ENCODE data around the gene CEP120.
"Not testable (repeated sequence)": the region's sequence is repeated elsewhere in the genome, so short reads cannot be mapped to it uniquely, and the experiment has no call there.

Gene CEP120

GRCh38 chr5:123371575-123372179, 51.5 kb downstream of the CEP120 start:
- DNase-seq = peak; percentile 1

- no peak for DNase-seq
Measured at GRCh38 chr5:123369371-123369968, 53.7 kb downstream of the CEP120 start.

GRCh38 chr5:123367739-123368138, 55.5 kb downstream of the CEP120 start:
- DNase-seq = no peak

GRCh38 chr5:123365156-123365555, 58.0 kb downstream of the CEP120 start:
- DNase-seq = no peak

- DNase-seq = no peak
Measured at GRCh38 chr5:123364441-123365155, 58.6 kb downstream of the CEP120 start.

GRCh38 chr5:123360910-123361309, 62.3 kb downstream of the CEP120 start:
- no peak for DNase-seq

GRCh38 chr5:123360201-123360571, 63.0 kb downstream of the CEP120 start:
- no peak for DNase-seq

- no peak for DNase-seq
Measured at GRCh38 chr5:123359454-123360200, 63.6 kb downstream of the CEP120 start.

- no peak for DNase-seq
Measured at GRCh38 chr5:123358751-123359150, 64.5 kb downstream of the CEP120 start.

GRCh38 chr5:123358304-123358703, 64.9 kb downstream of the CEP120 start:
- DNase-seq = no peak

- no peak for DNase-seq
Measured at GRCh38 chr5:123351820-123352219, 71.4 kb downstream of the CEP120 start.

GRCh38 chr5:123351240-123351639, 72.0 kb downstream of the CEP120 start:
- DNase-seq = no peak

- peak; percentile 4 for DNase-seq
Measured at GRCh38 chr5:123350742-123351141, 72.5 kb downstream of the CEP120 start.

- peak; percentile 6 for DNase-seq
Measured at GRCh38 chr5:123344816-123345426, 78.3 kb downstream of the CEP120 start.

GRCh38 chr5:123340928-123341327, 82.3 kb downstream of the CEP120 start:
- no peak for DNase-seq

GRCh38 chr5:123308377-123308776, 114.8 kb downstream of the CEP120 start:
- DNase-seq = not testable (repeated sequence)

- DNase-seq = no peak
Measured at GRCh38 chr5:123305751-123306150, 117.5 kb downstream of the CEP120 start.

GRCh38 chr5:123304777-123305316, 118.4 kb downstream of the CEP120 start:
- DNase-seq = no peak

GRCh38 chr5:123303802-123304201, 119.4 kb downstream of the CEP120 start:
- DNase-seq = no peak

- no peak for DNase-seq
Measured at GRCh38 chr5:123300266-123300665, 122.9 kb downstream of the CEP120 start.

- DNase-seq = no peak
Measured at GRCh38 chr5:123299136-123299535, 124.1 kb downstream of the CEP120 start.

GRCh38 chr5:123298335-123299030, 124.7 kb downstream of the CEP120 start:
- DNase-seq = no peak

All from NCI-H2029 (cell line).